IMR-90 (cell line): ENCODE data around the gene KCNJ10. TPM values are rescaled to one million over a fixed set of nuclear protein-coding genes. Genes with fewer than 3 reads are reported as not detected.

Experiments used
- ATAC-seq: fragments of 200-7000 bp; cut with Tn5 transposase; 2 replicates; pipeline ENCODE4 v1.9.1; 2020; ENCODE audit warnings: low read depth, mild to moderate bottlenecking, moderate library complexity
- BruUV-seq: library from RNA; stranded (reverse); fragments of 400-500 nt; replicated peaks from 2 replicates; lab custom pipeline; 2021; lab: Mats Ljungman, UMichigan
- CTCF ChIA-PET: fragments of 300-600 bp; formaldehyde crosslinking; extraction: SDS; loops from one replicate; lab custom pipeline; 2021; ENCODE audit warnings: antibody characterized with exemption; lab: Yijun Ruan, JAX
- POLR2A ChIA-PET: fragments of 300-600 bp; sonication (Branson Sonifier 250); formaldehyde crosslinking; loops from one replicate; lab custom pipeline; 2022; ENCODE audit warnings: antibody characterized with exemption; ENCODE audit not compliant: unreplicated experiment; lab: Charles Lee
- DNase-seq: peaks from one replicate; pipeline ENCODE4 v3.0.0; 2013
- H2AFZ ChIP-seq: replicated peaks from 2 replicates; pipeline ENCODE3; 2013; ENCODE audit warnings: low read length, mild to moderate bottlenecking; ENCODE audit not compliant: poor library complexity
- H2AK5ac ChIP-seq: 2 replicates; pipeline ENCODE4 v1.6.1; 2013; ENCODE audit warnings: low read depth, low read length, inconsistent platforms
- H2AK9ac ChIP-seq: replicated peaks from 2 replicates; pipeline ENCODE3; 2013; ENCODE audit warnings: mild to moderate bottlenecking, low read depth, low read length, moderate library complexity; ENCODE audit not compliant: poor library complexity
- H2BK120ac ChIP-seq: 2 replicates; pipeline ENCODE4 v1.6.1; 2013; ENCODE audit warnings: low read depth, low read length, inconsistent platforms
- H2BK15ac ChIP-seq: 3 replicates; pipeline ENCODE4 v1.6.1; 2013; ENCODE audit warnings: low read depth, low read length, inconsistent platforms
- H2BK20ac ChIP-seq: 2 replicates; pipeline ENCODE4 v1.6.1; 2013; ENCODE audit warnings: low read depth, mild to moderate bottlenecking, inconsistent platforms, low read length, moderate library complexity
- H2BK5ac ChIP-seq: 2 replicates; pipeline ENCODE4 v1.6.1; 2013; ENCODE audit warnings: mild to moderate bottlenecking, low read depth, low read length, inconsistent platforms; ENCODE audit not compliant: poor library complexity, severe bottlenecking
- H3K14ac ChIP-seq: replicated peaks from 2 replicates; pipeline ENCODE4 v1.6.1; 2013; ENCODE audit warnings: low read depth, low read length, inconsistent platforms
- H3K18ac ChIP-seq: 2 replicates; pipeline ENCODE4 v1.6.1; 2013; ENCODE audit warnings: low read depth, low read length, control low read depth
- H3K23ac ChIP-seq: 2 replicates; pipeline ENCODE4 v1.6.1; 2013; ENCODE audit warnings: low read depth, low read length, inconsistent platforms
- H3K27ac ChIP-seq: 2 replicates; pipeline ENCODE4 v1.5.1; 2013; ENCODE audit warnings: mild to moderate bottlenecking, control low read depth, low read length; ENCODE audit not compliant: insufficient read depth
- H3K27me3 ChIP-seq: 2 replicates; pipeline ENCODE4 v1.6.1; 2013; ENCODE audit warnings: low read length; ENCODE audit not compliant: control insufficient read depth, insufficient read depth
- H3K36me3 ChIP-seq: 2 replicates; pipeline ENCODE4 v1.6.1; 2013; ENCODE audit warnings: low read length, mixed read lengths; ENCODE audit not compliant: control insufficient read depth, insufficient read depth
- H3K4ac ChIP-seq: 2 replicates; pipeline ENCODE4 v1.6.1; 2013; ENCODE audit warnings: low read depth, low read length, inconsistent platforms
- H3K4me1 ChIP-seq: 2 replicates; pipeline ENCODE4 v1.6.1; 2013; ENCODE audit warnings: low read length, mixed read lengths; ENCODE audit not compliant: control insufficient read depth, insufficient read depth
- H3K4me2 ChIP-seq: 2 replicates; pipeline ENCODE4 v1.6.1; 2013; ENCODE audit warnings: low read depth, mild to moderate bottlenecking, control low read depth, low read length, moderate library complexity
- H3K4me3 ChIP-seq: 2 replicates; pipeline ENCODE4 v1.5.1; 2013; ENCODE audit warnings: low read depth, mild to moderate bottlenecking, control low read depth, low read length, moderate library complexity; ENCODE audit not compliant: insufficient read depth
- H3K56ac ChIP-seq: 2 replicates; pipeline ENCODE4 v1.6.1; 2013; ENCODE audit warnings: low read length, inconsistent platforms; ENCODE audit not compliant: insufficient read depth; ENCODE audit errors: extremely low read depth
- H3K79me1 ChIP-seq, 2 experiments: 2 replicates each; pipeline ENCODE4 v1.6.1; 2013; ENCODE audit warnings: low read length in 2 of 2, inconsistent platforms in 1 of 2, low read depth in 1 of 2
- H3K9ac ChIP-seq: 2 replicates; pipeline ENCODE4 v1.6.1; 2013; ENCODE audit warnings: low read depth, low read length, control low read depth
- H3K9me1 ChIP-seq: 2 replicates; pipeline ENCODE4 v1.6.1; 2013; ENCODE audit warnings: low read length, inconsistent platforms; ENCODE audit not compliant: insufficient read depth
- H3K9me3 ChIP-seq: 2 replicates; pipeline ENCODE4 v1.6.1; 2013; ENCODE audit warnings: low read length; ENCODE audit not compliant: control insufficient read depth, insufficient read depth
- H4K20me1 ChIP-seq: 2 replicates; pipeline ENCODE4 v1.6.1; 2013; ENCODE audit warnings: low read length, inconsistent platforms; ENCODE audit not compliant: insufficient read depth
- H4K5ac ChIP-seq: 2 replicates; pipeline ENCODE4 v1.6.1; 2013; ENCODE audit warnings: mild to moderate bottlenecking, low read depth, low read length, control low read depth
- H4K8ac ChIP-seq, 2 experiments: 2 replicates each; pipeline ENCODE4 v1.6.1; 2013; ENCODE audit warnings: low read depth in 2 of 2, low read length in 2 of 2, control low read depth in 1 of 2, inconsistent platforms in 1 of 2
- H4K91ac ChIP-seq: 2 replicates; pipeline ENCODE4 v1.6.1; 2013; ENCODE audit warnings: low read depth, low read length, inconsistent platforms; ENCODE audit not compliant: insufficient read depth
- BHLHE40 ChIP-seq: fragments of 150-350 bp; IDR thresholded peaks from 2 replicates; pipeline ENCODE4 v1.6.1; 2016; ENCODE audit warnings: mild to moderate bottlenecking, low read depth, low read length
- CEBPB ChIP-seq: IDR thresholded peaks from 2 replicates; pipeline ENCODE4 v1.6.1; 2012; ENCODE audit warnings: low read depth, low read length, improper control_type of control experiment
- CHD1 ChIP-seq: IDR thresholded peaks from 2 replicates; pipeline ENCODE4 v1.6.1; 2012; ENCODE audit warnings: low read depth, low read length, improper control_type of control experiment
- CTCF ChIP-seq: conservative IDR thresholded peaks from 2 replicates; pipeline ENCODE4 v1.5.1; 2012; ENCODE audit warnings: mild to moderate bottlenecking, low read depth, low read length, improper control_type of control experiment
- ELK1 ChIP-seq: fragments of 150-350 bp; IDR thresholded peaks from 2 replicates; pipeline ENCODE4 v1.6.1; 2016; ENCODE audit warnings: low read depth, mild to moderate bottlenecking, low read length, moderate library complexity, borderline replicate concordance
- FOS ChIP-seq: fragments of 150-350 bp; IDR thresholded peaks from 2 replicates; pipeline ENCODE4 v1.6.1; 2016; ENCODE audit warnings: low read depth, low read length
- MAFK ChIP-seq: IDR thresholded peaks from 2 replicates; pipeline ENCODE4 v1.6.1; 2012; ENCODE audit warnings: low read depth, low read length, improper control_type of control experiment
- MAZ ChIP-seq: IDR thresholded peaks from 2 replicates; pipeline ENCODE4 v1.6.1; 2012; ENCODE audit warnings: low read depth, mild to moderate bottlenecking, low read length, improper control_type of control experiment, moderate library complexity, borderline replicate concordance
- MXI1 ChIP-seq: IDR thresholded peaks from 2 replicates; pipeline ENCODE4 v1.6.1; 2012; ENCODE audit warnings: low read depth, mild to moderate bottlenecking, low read length, moderate library complexity, borderline replicate concordance
- NFE2L2 ChIP-seq: fragments of 150-350 bp; IDR thresholded peaks from 2 replicates; pipeline ENCODE4 v1.6.1; 2016; ENCODE audit warnings: low read depth, mild to moderate bottlenecking, low read length
- POLR2A ChIP-seq: IDR thresholded peaks from 2 replicates; pipeline ENCODE4 v1.6.1; 2012; ENCODE audit warnings: mild to moderate bottlenecking, low read depth, low read length
- RAD21 ChIP-seq: IDR thresholded peaks from 2 replicates; pipeline ENCODE4 v1.6.1; 2012; ENCODE audit warnings: low read length, improper control_type of control experiment
- RCOR1 ChIP-seq: IDR thresholded peaks from 2 replicates; pipeline ENCODE4 v1.6.1; 2012; ENCODE audit warnings: mild to moderate bottlenecking, low read length, improper control_type of control experiment; ENCODE audit not compliant: insufficient replicate concordance
- RFX5 ChIP-seq: IDR thresholded peaks from 2 replicates; pipeline ENCODE4 v1.8.0; 2012; ENCODE audit warnings: low read depth, mild to moderate bottlenecking, low read length, moderate library complexity
- SMC3 ChIP-seq: fragments of 150-350 bp; IDR thresholded peaks from 2 replicates; pipeline ENCODE4 v1.6.1; 2016; ENCODE audit warnings: low read depth, mild to moderate bottlenecking, antibody characterized with exemption, low read length, moderate library complexity
- USF2 ChIP-seq: fragments of 150-350 bp; IDR thresholded peaks from 2 replicates; pipeline ENCODE4 v1.6.1; 2017; ENCODE audit warnings: mild to moderate bottlenecking, antibody characterized with exemption, low read length, low read depth
- WGBS, 2 experiments: methylation state at CpG; one replicate each; pipeline versions ENCODE4 v1.1.5 to v1.1.7; 2013; ENCODE audit warnings: missing lambda C conversion rate in 2 of 2; ENCODE audit not compliant: insufficient read length in 1 of 2; ENCODE audit errors: extremely low coverage in 2 of 2; 5-methylcytosine and 5-hydroxymethylcytosine counted together
- dilution Hi-C: fragments of 300-500 bp; cut with HindIII; formaldehyde crosslinking; loops from one replicate; pipeline ENCODE4 v1.14.3; 2018; ENCODE audit warnings: low sequenced_read_pairs; ENCODE audit not compliant: unreplicated experiment
- in situ Hi-C: fragments of 300-500 bp; cut with MboI; formaldehyde crosslinking; loops from 3 replicates; pipeline ENCODE4 v1.14.3; 2019; ENCODE audit warnings: low sequenced_read_pairs, inconsistent platforms, mixed read lengths
- intact Hi-C: fragments of 100-400 bp; cut with micrococcal nuclease; formaldehyde crosslinking; loops from 2 replicates; pipeline ENCODE4 v1.10.0; 2022
- polyA plus RNA-seq, 3 experiments: library from polyadenylated mRNA; depleted of rRNA; stranded (reverse); fragments of >200 nt; gene quantifications; 2 replicates each; pipeline ENCODE4 v1.2.3, GENCODE V29; 2012; ENCODE audit warnings: low replicate concordance in 1 of 3
- total RNA-seq: library from RNA; depleted of rRNA; stranded (reverse); fragments of >200 nt; gene quantifications from 2 replicates; pipeline ENCODE4 v1.2.3, GENCODE V29; 2012

Gene KCNJ10
- total and polyA plus RNA-seq, 2 of the 4 experiments (the other 2 are of a cell fraction), result not detected

DNA sequence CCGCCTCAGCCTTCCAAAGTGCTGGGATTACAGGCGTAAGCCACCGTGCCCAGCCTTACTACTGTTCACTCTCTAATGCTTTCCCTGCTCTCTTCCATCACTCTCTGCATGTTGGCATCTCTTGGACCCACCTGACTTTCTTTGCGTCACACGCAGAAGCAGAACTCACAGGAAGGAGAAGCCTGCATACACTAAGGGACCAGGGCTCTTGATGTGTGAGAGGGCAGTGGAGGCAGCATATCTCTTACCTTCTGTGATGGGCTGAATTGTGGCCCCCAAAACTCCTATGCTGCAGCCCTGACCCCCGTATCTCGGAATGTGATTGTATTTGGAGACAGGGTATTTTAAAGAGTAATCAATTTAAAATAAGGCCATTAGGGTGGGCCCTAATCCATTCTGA lies 89.2 kb downstream of the KCNJ10 start:
- no CpG with 5 or more reads among the region's 7 CpGs for WGBS, 2 experiments
- in situ Hi-C loops, result no loop called here
- no peak overlapping the region for H4K91ac ChIP-seq
- no peak overlapping the region for H4K5ac ChIP-seq
- H4K20me1 ChIP-seq, result no peaks in the 10 kb centered on the region
- DNase-seq (no peak), ATAC-seq (no peak)
- ChIA-PET CTCF (interaction anchor here (0.6 kb wide), 1 partner anchor 1990 kb away, joined by 3 read pairs; no protein-coding TSS in a partner anchor), POLR2A (no interaction called here)
- no peak overlapping the region for H3K18ac ChIP-seq
- peaks cover 21% of the 10 kb centered on the region for H3K27me3 ChIP-seq
- H3K27ac ChIP-seq, result no peak overlapping the region
- H2AFZ ChIP-seq, result no peak overlapping the region
- no peaks in the 10 kb centered on the region for H3K9me1 ChIP-seq
- BruUV-seq, result no TSS peak
- no peaks in the 10 kb centered on the region; the same call in 1 of the 2 replicates for H3K36me3 ChIP-seq
- no peak overlapping the region for H2AK5ac ChIP-seq
- dilution Hi-C loops, result no loop called here
- no peak overlapping the region for H3K23ac ChIP-seq
- H3K9ac ChIP-seq, result no peak overlapping the region
- H3K4me2 ChIP-seq, result no peak overlapping the region
- no peak overlapping the region for H2AK9ac ChIP-seq
- H3K4me1 ChIP-seq, result peaks cover 8% of the 10 kb centered on the region; the same call in 1 of the 2 replicates
- H3K4ac ChIP-seq, result no peak overlapping the region
- no peak overlapping the region for H2BK120ac ChIP-seq
- no peak overlapping the region for H2BK20ac ChIP-seq
- no peak overlapping the region for H3K4me3 ChIP-seq
- no peak overlapping the region for H3K14ac ChIP-seq
- H2BK15ac ChIP-seq, result no peak overlapping the region
- H4K8ac ChIP-seq, result no peak overlapping the region
- TF ChIP-seq CTCF (no peak), RFX5 (no peak), BHLHE40 (no peak), NFE2L2 (no peak), CHD1 (no peak), USF2 (no peak), MAZ (no peak), RCOR1 (no peak), ELK1 (no peak), POLR2A (no peak), MAFK (no peak), CEBPB (no peak), SMC3 (no peak), RAD21 (no peak), MXI1 (no peak), FOS (no peak)
- intact Hi-C loops, result no loop called here
- no peaks in the 10 kb centered on the region for H3K79me1 ChIP-seq
- H3K9me3 ChIP-seq, result no peaks in the 10 kb centered on the region
- no peak overlapping the region for H3K56ac ChIP-seq
- H2BK5ac ChIP-seq, result no peak overlapping the region
